SW 1271 (cell line): ENCODE measurements around the gene LSM12.
A peak's percentile ranks its signal among the peaks of the same experiment; 100 is the strongest.
"Not testable (repeated sequence)": the region's sequence is repeated elsewhere in the genome, so short reads cannot be mapped to it uniquely, and the experiment has no call there.

Source experiments
- DNase-seq, 2 experiments: peaks; one replicate each; lab custom pipeline; 2025; lab: John Stamatoyannopoulos, UW

Gene LSM12

GRCh38 chr17:44076716-44077594 is 10.5 kb upstream of the LSM12 start:
- DNase-seq, result no peak

DNA sequence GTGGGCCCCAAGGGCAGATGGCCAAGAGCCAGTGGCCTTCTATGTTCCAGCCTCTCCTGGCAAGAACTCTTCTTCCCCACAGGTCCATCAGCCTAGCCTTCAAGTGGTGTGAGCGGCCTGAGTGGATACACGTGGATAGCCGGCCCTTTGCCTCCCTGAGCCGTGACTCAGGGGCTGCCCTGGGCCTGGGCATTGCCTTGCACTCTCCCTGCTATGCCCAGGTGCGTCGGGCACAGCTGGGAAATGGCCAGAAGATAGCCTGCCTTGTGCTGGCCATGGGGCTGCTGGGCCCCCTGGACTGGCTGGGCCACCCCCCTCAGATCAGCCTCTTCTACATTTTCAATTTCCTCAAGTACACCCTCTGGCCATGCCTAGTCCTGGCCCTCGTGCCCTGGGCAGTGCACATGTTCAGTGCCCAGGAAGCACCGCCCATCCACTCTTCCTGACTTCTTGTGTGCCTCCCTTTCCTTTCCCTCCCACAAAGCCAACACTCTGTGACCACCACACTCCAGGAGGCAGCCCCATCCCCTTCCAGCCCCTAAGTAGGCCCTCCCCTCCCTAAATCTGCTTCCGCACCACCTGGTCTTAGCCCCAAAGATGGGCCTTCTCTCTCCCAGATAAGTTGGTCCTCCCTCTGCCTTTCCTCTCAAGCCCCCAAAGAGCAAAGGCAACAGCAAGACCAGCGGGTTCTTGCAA is 9.3 kb upstream of the LSM12 start:
- DNase-seq, result no peak

DNA sequence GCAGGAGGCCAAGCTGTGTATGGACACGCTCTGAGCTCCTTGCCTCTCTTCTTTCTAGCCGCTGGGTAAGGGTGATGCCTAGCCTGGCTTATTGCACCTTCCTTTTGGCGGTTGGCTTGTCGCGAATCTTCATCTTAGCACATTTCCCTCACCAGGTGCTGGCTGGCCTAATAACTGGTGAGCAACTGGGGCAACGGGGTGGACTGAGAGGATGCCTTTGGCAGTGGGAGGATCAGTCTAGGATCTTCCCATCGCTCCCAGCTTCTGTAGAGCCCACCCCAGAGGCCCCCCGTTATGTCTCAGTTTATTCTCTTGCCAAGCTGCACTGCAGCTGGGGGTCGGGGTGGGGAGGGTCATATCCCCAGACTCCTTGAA is 8.4 kb upstream of the LSM12 start:
- DNase-seq, result no peak

- DNase-seq, result no peak
Measured at GRCh38 chr17:44074231-44074910, 7.9 kb upstream of the LSM12 start.

GRCh38 chr17:44071772-44072171 is 5.3 kb upstream of the LSM12 start:
- DNase-seq, result no peak

DNA sequence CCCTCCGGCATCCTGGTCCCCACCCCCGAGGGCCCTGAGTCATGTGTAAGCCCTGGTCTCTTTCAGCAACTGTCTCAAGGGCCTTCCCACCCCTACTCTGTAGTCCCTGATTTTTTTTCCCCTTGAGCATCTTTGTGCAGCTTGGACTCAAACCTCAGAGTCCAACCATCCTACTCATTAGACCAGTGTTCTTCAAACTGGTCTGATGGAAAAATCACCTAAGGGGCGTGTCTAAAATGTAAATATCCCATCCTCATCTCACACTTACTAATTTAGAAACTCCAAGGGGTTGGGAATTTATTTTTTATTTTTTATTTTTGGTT is 4.7 kb upstream of the LSM12 start:
- no peak for DNase-seq

GRCh38 chr17:44070455-44071197 is 4.2 kb upstream of the LSM12 start, which contains the start of gene G6PC3:
Gene G6PC3 (plus strand): TSS chr17:44070735. CDS start chr17:44070966, 231 bp downstream.
- DNase-seq, result peak; percentile 96 to 98

DNA sequence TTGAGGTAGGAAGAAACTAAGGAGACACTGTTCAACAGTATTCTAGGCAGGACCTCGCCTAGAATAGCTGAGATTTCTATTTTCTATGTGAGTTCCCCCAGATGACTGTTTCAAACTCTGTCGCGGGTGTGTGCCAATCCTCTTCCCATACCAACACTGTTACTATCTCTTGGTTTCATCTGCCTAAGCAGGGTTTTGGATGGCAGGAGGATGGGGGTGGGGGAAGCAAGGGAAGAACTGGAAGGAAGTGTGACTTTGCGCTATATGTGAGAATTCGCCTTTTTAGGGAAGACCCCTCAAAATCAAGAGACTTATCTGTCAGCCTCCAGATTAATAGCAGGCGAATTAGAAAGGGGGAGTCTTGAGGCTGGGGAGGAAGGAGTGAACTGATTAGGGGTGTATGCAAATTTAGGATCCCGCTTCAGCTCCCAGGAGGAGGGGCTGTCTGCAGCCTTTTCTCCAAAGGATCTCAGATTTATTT is 3.5 kb upstream of the LSM12 start:
- no peak for DNase-seq

DNA sequence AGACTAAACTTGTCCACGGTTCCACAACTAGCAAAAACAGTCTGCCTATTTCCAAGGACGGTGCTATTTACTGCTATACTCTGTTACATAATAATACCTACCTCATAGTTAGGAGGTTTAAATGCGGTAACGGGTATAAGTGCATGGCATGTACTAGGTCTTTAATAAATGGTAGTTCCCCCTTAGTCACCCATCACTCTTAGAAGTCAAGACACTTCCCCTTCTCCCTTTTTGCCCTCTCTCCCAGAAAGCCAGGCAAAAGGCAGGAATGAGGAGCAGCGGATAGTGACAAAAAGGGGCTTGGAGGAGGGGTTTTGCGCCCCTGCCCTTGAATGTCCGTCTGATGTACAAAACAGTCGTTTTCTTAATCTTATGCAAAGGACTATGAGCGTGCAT is 1.1 kb upstream of the LSM12 start:
- no peak for DNase-seq

DNA sequence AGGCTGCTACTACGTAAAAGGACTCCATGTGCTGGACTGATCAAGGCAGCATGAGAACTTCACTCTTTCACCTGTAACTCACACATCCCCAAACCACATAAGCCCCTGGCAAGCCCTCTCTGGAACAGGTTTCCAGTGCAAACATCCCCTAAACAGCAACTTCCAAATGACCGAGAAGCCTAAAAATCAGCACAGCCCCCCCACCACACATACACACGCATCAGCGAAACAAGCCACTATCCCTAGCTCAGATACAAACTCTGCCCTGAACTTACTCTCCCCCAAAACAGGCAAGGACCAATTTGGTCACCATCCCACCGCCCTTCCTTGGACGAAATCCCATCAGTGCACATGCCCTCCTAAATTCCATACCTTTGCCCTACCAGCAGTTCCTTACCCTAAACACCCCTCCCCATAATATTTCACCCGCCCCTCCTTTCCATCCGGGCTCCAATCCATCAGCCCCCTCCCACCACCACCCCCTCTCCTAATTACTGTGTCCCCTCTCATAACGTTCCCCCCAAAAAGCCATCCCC is 735 bp downstream of the LSM12 start:
- DNase-seq, result no peak

DNA sequence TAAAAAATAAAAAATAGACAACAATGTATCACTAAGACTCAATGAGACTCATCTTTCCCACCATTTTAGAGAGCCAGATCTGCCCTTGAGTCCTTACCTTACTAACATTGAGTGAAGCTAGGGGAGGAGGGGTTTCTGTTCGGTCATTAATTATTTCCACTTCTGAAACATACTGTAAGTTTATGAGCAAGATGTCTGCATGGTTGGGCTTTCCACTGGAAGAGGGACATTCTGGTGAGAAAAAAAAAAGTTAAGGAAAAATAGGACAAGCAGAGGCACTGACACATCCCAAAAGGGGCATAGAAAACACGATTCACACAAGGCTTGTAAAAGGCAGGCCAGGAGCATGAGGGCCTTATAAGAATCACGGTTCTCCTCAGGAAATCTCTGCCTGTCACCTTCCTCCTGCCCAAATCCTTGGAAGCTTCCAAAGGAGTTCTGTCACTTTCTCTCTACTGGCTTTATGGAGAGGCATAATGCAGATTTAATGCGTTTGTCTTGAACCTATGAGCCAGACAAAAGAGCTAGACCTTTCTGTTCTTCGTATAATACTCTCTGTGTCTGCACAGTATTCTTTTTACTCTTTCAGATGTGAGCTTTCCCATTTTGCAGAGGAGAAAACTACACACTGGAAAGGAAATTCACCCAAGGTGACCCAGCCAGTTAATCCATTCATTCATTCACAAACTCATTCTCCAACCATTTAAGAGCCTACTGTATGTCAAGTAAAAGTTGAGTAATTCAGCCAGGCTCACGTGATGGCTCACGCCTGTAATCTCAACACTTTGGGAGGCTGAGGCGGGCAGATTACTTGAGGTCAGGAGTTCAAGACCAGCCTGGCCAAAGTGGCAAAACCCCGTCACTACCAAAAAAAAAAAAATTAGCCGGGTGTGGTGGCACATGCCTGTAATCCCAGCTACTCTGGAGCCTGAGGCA is 2.5 kb downstream of the LSM12 start:
- no peak for DNase-seq

DNA sequence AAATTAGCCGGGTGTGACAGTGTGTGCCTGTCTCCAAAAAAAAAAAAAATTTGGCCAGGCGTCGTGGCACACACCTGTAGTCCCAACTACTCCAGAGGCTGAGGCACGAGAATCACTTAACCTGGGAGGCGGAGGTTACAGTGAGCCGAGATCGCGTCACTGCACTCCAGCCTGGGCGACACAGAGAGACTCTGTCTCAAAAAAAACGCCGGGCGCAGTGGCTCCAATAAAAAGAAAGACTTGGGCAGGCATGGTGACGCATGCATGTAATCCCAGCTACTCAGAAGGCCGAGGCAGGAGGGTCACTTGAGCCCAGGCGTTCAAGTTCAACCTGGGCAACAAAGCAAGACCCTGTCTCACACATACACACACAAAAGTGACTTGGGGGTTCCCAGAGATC is 3.6 kb downstream of the LSM12 start:
- no peak for DNase-seq

GRCh38 chr17:44061446-44061845 is 5.0 kb downstream of the LSM12 start:
- DNase-seq, result no peak

DNA sequence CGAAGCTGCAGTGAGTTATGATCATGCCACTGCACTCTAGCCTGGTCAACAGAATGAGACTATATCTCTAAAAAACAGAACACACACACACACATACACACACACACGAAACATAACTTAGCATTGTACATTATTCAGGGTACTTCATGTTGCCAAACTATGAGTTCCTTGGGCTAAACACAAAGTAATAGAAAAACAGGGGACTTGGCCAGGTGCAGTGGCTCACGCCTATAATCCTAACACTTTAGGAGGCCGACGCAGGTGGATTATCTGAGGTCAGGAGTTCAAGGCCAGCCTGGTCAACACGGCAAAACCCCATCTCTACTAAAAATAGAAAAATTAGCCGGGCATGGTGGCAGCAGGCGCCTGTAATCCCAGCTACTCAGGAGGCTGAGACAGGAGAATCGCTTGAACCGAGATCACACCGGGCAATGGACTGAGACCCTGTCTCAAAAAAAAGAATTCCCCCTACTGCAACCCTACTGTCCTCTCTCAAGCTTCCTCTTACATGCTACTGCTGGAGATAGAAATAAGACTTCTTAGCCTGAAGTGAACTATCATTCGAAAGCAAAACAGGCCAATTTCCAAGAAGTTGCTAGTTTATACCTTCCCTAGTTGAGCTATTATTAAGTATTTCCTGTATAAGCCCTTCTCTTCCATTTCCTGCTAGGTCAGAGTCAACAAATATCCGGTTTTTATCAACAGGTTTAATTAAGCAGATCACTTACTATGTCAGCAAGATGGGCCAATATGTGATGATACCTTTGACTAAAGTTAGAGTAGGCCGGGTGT is 7.2 kb downstream of the LSM12 start:
- DNase-seq, result no peak

DNA sequence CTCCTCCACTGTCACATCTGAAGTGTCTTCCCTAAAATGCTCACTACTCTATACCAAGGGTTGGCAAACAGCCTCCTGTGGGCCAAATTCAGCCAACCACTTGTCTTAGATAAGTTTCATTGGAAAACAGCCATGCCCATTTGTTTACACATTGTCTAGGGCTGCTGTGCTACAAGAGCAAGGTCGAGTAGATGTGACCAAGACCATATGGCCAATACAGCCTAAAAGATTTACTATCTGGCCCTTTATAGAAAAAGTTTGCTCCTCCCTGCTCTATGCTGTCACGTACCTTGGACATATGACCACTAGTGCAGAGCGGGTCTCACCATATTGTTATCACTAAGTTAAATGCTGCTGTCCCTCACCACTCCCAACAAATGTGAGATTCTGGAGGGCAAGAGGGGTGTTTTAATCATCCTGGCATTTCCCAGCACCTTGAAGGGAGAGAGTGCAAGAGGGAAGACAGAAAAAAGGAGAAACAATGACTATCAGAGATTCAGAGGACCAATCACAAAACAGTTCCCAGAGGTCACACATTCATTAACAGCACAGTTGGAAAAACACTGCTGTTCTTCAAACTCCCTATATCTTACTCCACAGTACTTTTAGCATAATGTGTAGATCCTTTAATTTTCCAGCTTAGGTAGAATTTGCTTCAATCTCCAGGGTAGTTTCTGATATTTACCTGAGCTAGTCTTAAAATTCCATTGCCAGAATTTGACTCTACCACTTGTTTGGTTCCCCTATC is 13.2 kb downstream of the LSM12 start:
- no peak for DNase-seq

DNA sequence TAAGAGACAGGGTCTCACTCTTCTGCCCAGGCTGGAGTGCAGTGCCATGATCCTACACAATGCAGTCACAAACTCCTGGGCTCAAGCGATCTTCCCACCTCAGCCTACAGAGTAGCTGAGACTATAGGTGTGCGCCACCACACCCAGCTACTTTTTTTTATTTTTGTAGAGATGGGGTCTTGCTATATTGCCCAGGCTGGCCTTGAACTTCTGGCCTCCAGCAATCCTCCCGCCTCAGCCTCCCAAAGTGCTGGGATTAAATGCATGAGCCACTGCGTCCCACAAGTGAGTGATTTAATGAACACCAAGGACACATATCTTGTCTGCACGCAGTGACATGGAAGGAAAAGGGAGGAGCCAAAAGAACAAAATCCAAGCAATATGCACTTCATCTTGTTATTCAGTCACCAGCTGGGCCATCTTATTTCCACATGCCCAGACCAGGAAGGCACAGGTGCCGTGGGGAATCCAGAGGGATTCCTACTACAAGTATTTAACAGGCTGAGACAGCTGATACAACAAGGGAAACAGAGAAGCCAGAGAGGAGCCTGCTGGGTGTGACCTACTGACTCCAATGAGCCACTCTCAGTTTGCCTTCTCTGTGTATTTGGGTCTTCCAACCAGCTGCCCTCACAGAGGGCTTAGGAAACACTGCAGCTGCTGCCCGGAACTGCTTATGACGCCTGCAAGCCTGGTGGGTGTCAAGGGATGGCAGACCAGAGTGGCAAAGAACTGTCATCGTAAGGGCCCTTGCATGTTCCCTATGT is 17.0 kb downstream of the LSM12 start:
- DNase-seq, result no peak

DNA sequence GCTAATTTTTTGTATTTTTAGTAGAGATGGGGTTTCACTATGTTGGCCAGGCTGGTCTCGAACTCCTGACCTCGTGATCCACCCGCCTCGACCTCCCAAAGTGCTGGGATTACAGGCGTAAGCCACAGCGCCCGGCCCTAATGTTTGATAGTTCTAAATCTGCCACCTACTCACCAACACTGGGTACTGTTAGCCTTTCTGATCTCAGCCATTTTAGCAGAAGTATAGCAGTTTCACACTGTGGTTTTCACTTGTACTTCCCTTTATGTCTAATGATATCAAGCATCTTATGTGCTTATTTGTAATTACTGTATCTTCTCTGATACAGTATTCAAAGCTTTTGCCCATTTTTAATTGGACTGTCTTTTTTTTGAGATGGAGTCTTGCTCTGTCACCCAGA is 19.6 kb downstream of the LSM12 start:
- not testable (repeated sequence) for DNase-seq

DNA sequence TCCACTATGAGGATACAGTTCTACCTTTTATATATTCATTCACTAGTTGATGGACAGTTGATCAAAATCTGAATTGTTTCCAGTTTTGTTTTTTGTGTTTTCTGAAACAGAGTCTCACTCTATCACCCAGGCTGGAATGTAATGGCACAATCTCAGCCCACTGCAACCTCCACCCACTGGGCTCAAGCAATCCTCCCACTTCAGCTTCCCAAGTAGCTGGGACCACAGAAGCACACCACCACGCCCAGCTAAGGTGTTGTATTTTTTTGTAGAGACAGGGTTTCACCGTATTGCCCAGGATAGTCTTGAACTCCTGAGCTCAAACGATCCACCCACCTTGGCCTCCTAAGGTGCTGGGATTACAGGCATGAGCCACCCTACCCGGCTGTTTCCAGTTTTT is 21.0 kb downstream of the LSM12 start:
- DNase-seq, result no peak
